ENCODE data around the gene APC. TPM values are rescaled to one million over a fixed set of nuclear protein-coding genes. Genes with fewer than 3 reads are reported as not detected.

Gene APC
- total RNA-seq, 1 donor from 2014 or later = 36.9 TPM

GRCh38 chr5:112697322-112697721 is 40.4 kb upstream of the APC start:
- Mint-ChIP-seq H3K36me3 (ENCODE audit: unreplicated experiment) (no peaks in the 10 kb centered on the region), H3K4me1 (ENCODE audit: unreplicated experiment) (peaks cover 3% of the 10 kb centered on the region), H3K4me3 (ENCODE audit: unreplicated experiment) (peak overlapping the region; percentile 1), H3K9me3 (ENCODE audit: unreplicated experiment) (no peaks in the 10 kb centered on the region), H3K27me3 (ENCODE audit: unreplicated experiment) (peaks cover 21% of the 10 kb centered on the region), H3K27ac (ENCODE audit: unreplicated experiment) (no peak overlapping the region)
- TF ChIP-seq, protein P1, sequence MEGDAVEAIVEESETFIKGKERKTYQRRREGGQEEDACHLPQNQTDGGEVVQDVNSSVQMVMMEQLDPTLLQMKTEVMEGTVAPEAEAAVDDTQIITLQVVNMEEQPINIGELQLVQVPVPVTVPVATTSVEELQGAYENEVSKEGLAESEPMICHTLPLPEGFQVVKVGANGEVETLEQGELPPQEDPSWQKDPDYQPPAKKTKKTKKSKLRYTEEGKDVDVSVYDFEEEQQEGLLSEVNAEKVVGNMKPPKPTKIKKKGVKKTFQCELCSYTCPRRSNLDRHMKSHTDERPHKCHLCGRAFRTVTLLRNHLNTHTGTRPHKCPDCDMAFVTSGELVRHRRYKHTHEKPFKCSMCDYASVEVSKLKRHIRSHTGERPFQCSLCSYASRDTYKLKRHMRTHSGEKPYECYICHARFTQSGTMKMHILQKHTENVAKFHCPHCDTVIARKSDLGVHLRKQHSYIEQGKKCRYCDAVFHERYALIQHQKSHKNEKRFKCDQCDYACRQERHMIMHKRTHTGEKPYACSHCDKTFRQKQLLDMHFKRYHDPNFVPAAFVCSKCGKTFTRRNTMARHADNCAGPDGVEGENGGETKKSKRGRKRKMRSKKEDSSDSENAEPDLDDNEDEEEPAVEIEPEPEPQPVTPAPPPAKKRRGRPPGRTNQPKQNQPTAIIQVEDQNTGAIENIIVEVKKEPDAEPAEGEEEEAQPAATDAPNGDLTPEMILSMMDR (IDR thresholded peaks at IDR 0.05) = no peak
- DNase-seq (ENCODE audit: extremely low spot score, unreplicated experiment) = no peak

GRCh38 chr5:112697833-112698232 is 39.9 kb upstream of the APC start:
- H3K9me3 Mint-ChIP-seq (ENCODE audit: unreplicated experiment) = no peaks in the 10 kb centered on the region
- peaks cover 21% of the 10 kb centered on the region for H3K27me3 Mint-ChIP-seq (ENCODE audit: unreplicated experiment)
- H3K4me1 Mint-ChIP-seq (ENCODE audit: unreplicated experiment) = peaks cover 3% of the 10 kb centered on the region
- TF ChIP-seq, protein P1 (IDR thresholded peaks at IDR 0.05) = no peak
- H3K36me3 Mint-ChIP-seq (ENCODE audit: unreplicated experiment) = no peaks in the 10 kb centered on the region
- H3K4me3 Mint-ChIP-seq (ENCODE audit: unreplicated experiment) = no peak overlapping the region
- DNase-seq (ENCODE audit: extremely low spot score, unreplicated experiment) = no peak
- H3K27ac Mint-ChIP-seq (ENCODE audit: unreplicated experiment) = no peak overlapping the region

DNA sequence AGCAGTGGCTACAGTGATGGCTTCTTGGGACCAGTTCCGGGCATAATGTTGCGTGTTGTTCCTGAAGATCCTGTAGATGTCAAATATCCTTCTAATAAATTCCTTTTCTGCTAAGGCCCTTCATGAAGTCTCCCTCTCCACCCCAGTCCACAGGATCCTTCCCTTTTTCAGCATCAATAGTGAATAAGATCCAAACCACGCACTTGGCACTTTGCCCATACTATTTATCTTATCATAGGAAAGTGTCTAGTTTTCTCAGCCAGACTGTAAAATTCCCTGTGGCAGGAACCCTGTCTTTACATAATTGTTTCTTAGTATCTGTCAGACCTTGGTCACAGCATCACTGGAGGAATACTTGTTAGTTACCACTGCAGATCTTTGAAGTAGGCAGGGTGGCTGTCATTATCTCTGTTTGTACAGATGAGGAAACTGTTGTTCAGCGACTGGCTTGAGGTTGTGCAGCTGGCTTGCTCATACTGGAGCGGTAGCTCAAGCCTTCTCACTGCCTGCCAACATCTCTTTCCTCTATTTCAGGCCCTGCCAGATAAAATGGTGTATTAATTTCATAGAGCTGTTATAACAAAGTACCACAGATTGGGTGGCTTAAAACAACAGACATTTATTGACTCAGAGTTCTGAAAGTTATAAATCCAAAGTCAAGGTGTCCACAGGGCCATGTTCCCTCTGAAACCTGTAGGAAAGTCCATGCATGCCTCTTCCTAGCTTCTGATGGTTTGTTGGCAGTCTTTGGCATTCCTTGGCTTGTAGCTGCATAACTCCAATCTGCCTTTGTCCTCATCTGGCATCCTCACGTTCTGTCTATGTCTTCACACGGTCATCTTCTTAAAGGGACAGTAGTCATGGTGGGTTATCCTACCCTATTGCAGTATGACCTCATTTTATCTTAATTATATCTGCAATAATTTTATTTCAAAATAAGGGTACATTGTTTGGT is 33.5 kb upstream of the APC start:
- TF ChIP-seq, protein P1 (IDR thresholded peaks at IDR 0.05) = no peak
- no peak for DNase-seq (ENCODE audit: extremely low spot score, unreplicated experiment)
- peaks cover 8% of the 10 kb centered on the region for H3K27me3 Mint-ChIP-seq (ENCODE audit: unreplicated experiment)
- no peaks in the 10 kb centered on the region for H3K9me3 Mint-ChIP-seq (ENCODE audit: unreplicated experiment)
- no peak overlapping the region for H3K4me3 Mint-ChIP-seq (ENCODE audit: unreplicated experiment)
- no peak overlapping the region for H3K27ac Mint-ChIP-seq (ENCODE audit: unreplicated experiment)
- peaks cover 16% of the 10 kb centered on the region for H3K4me1 Mint-ChIP-seq (ENCODE audit: unreplicated experiment)
- no peaks in the 10 kb centered on the region for H3K36me3 Mint-ChIP-seq (ENCODE audit: unreplicated experiment)

GRCh38 chr5:112706446-112707016 is 31.2 kb upstream of the APC start:
- peak overlapping the region; percentile 92 for H3K4me3 Mint-ChIP-seq (ENCODE audit: unreplicated experiment)
- peaks cover 28% of the 10 kb centered on the region for H3K4me1 Mint-ChIP-seq (ENCODE audit: unreplicated experiment)
- no peaks in the 10 kb centered on the region for H3K27me3 Mint-ChIP-seq (ENCODE audit: unreplicated experiment)

More at GRCh38 chr5:112706446-112707016, 31.2 kb upstream of the APC start:
- TF ChIP-seq, protein P1 (IDR thresholded peaks at IDR 0.05) = no peak
- Mint-ChIP-seq H3K27ac (ENCODE audit: unreplicated experiment) (peak overlapping the region; percentile 91), H3K9me3 (ENCODE audit: unreplicated experiment) (no peaks in the 10 kb centered on the region), H3K36me3 (ENCODE audit: unreplicated experiment) (no peaks in the 10 kb centered on the region)
- DNase-seq (ENCODE audit: extremely low spot score, unreplicated experiment) = no peak
